Measurements from ENCODE around the gene APPL2.
"Not testable (repeated sequence)": the region's sequence is repeated elsewhere in the genome, so short reads cannot be mapped to it uniquely, and the experiment has no call there.

APPL2 gene

GRCh38 chr12:105235732-105236476 lies at the start of gene APPL2:
TSS of gene APPL2 (minus strand) at chr12:105236174. CDS start at chr12:105236012, 162 bp downstream.
- DNase-seq = peak; percentile 94

- no peak for DNase-seq
These were observed 49.4 kb upstream of the APPL2 start for GRCh38 chr12:105285378-105285777.

- DNase-seq = no peak
These were observed 45.7 kb upstream of the APPL2 start for GRCh38 chr12:105281694-105282049.

GRCh38 chr12:105280966-105281693 lies 45.2 kb upstream of the APPL2 start:
- no peak for DNase-seq

GRCh38 chr12:105279460-105280056 lies 43.6 kb upstream of the APPL2 start:
- peak; percentile 63 for DNase-seq

- peak; percentile 34 for DNase-seq
These were observed 42.2 kb upstream of the APPL2 start for GRCh38 chr12:105278043-105278697.

- DNase-seq = peak; percentile 18
These were observed 40.2 kb upstream of the APPL2 start for GRCh38 chr12:105275997-105276733.

- DNase-seq = no peak
These were observed 38.6 kb upstream of the APPL2 start for GRCh38 chr12:105274571-105274970.

GRCh38 chr12:105273601-105274000 lies 37.6 kb upstream of the APPL2 start:
- DNase-seq = no peak

- no peak for DNase-seq
These were observed 36.9 kb upstream of the APPL2 start for GRCh38 chr12:105272814-105273416.

- DNase-seq = no peak
These were observed 36.2 kb upstream of the APPL2 start for GRCh38 chr12:105272152-105272551.

- no peak for DNase-seq
These were observed 35.4 kb upstream of the APPL2 start for GRCh38 chr12:105271364-105271763.

- DNase-seq = no peak
These were observed 34.8 kb upstream of the APPL2 start for GRCh38 chr12:105270671-105271255.

- no peak for DNase-seq
These were observed 31.7 kb upstream of the APPL2 start for GRCh38 chr12:105267711-105268110.

GRCh38 chr12:105264771-105265170 lies 28.8 kb upstream of the APPL2 start:
- no peak for DNase-seq

GRCh38 chr12:105262461-105263184 lies 26.6 kb upstream of the APPL2 start:
- no peak for DNase-seq

- no peak for DNase-seq
These were observed 25.0 kb upstream of the APPL2 start for GRCh38 chr12:105261010-105261409.

GRCh38 chr12:105259226-105259625 lies 23.3 kb upstream of the APPL2 start:
- no peak for DNase-seq

- DNase-seq = no peak
These were observed 21.4 kb upstream of the APPL2 start for GRCh38 chr12:105257321-105257728.

- DNase-seq = no peak
These were observed 20.9 kb upstream of the APPL2 start for GRCh38 chr12:105256921-105257320.

GRCh38 chr12:105256431-105256830 lies 20.5 kb upstream of the APPL2 start:
- not testable (repeated sequence) for DNase-seq
